Measurements from ENCODE around the gene OMP.
"Not testable (repeated sequence)": the region's sequence is repeated elsewhere in the genome, so short reads cannot be mapped to it uniquely, and the experiment has no call there.

Gene OMP

GRCh38 chr11:77086521-77087472 is 15.8 kb upstream of the OMP start:
- DNase-seq (ENCODE audit: low read depth, low spot score): no peak

- DNase-seq (ENCODE audit: low read depth, low spot score): no peak
These were observed 14.9 kb upstream of the OMP start for GRCh38 chr11:77087723-77088225.

- DNase-seq (ENCODE audit: low read depth, low spot score): no peak
These were observed 14.2 kb upstream of the OMP start for GRCh38 chr11:77088236-77089003.

GRCh38 chr11:77089004-77089545 is 13.6 kb upstream of the OMP start:
- DNase-seq (ENCODE audit: low read depth, low spot score): no peak

GRCh38 chr11:77090046-77090372 is 12.6 kb upstream of the OMP start:
- no peak for DNase-seq (ENCODE audit: low read depth, low spot score)

- no peak for DNase-seq (ENCODE audit: low read depth, low spot score)
These were observed 12.1 kb upstream of the OMP start for GRCh38 chr11:77090373-77091111.

GRCh38 chr11:77091146-77091940 is 11.3 kb upstream of the OMP start:
- DNase-seq (ENCODE audit: low read depth, low spot score): peak; percentile 50

GRCh38 chr11:77092382-77092781 is 10.3 kb upstream of the OMP start:
- no peak for DNase-seq (ENCODE audit: low read depth, low spot score)

GRCh38 chr11:77093056-77093891 is 9.4 kb upstream of the OMP start:
- DNase-seq (ENCODE audit: low read depth, low spot score): no peak

GRCh38 chr11:77093987-77094840 is 8.4 kb upstream of the OMP start:
- no peak for DNase-seq (ENCODE audit: low read depth, low spot score)

- no peak for DNase-seq (ENCODE audit: low read depth, low spot score)
These were observed 7.7 kb upstream of the OMP start for GRCh38 chr11:77094841-77095365.

GRCh38 chr11:77095551-77096490 is 6.8 kb upstream of the OMP start:
- no peak for DNase-seq (ENCODE audit: low read depth, low spot score)

- no peak for DNase-seq (ENCODE audit: low read depth, low spot score)
These were observed 6.0 kb upstream of the OMP start for GRCh38 chr11:77096591-77097019.

GRCh38 chr11:77097180-77097579 is 5.5 kb upstream of the OMP start:
- DNase-seq (ENCODE audit: low read depth, low spot score): not testable (repeated sequence)

- DNase-seq (ENCODE audit: low read depth, low spot score): no peak
These were observed 2.2 kb upstream of the OMP start for GRCh38 chr11:77100166-77101042.

- no peak for DNase-seq (ENCODE audit: low read depth, low spot score)
These were observed 1.6 kb upstream of the OMP start for GRCh38 chr11:77101043-77101537.
